ENCODE measurements around the gene MSI1.

Gene MSI1

DNA sequence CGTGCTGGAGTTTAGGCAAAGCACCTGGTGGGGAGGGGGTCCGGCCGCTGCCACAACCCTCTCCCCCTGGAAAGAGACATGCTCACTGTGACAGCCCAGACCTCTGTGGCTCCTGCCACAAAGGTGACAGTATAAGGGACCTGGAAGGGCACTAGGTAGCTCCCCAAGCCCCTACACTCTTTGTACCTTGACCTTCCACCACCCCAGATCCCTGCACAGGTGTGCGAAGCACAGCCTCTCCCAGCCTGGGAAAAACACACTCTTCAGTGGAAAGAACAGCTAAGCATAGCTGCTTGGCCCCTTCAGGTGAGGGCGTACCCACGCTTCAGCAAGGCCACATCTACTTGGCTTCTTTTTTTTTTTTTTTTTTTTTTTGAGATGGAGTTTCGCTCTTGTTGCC lies 36.4 kb downstream of the MSI1 start:
- TF ChIP-seq GATA1 (IDR thresholded peaks at IDR 0.05; ENCODE audit: low read depth, low read length) (no peak), POLR2A (IDR thresholded peaks at IDR 0.05; ENCODE audit: low read length) (no peak)
- DNase-seq: no peak

- TF ChIP-seq POLR2A (IDR thresholded peaks at IDR 0.05; ENCODE audit: low read length) (no peak), GATA1 (IDR thresholded peaks at IDR 0.05; ENCODE audit: low read depth, low read length) (no peak)
- DNase-seq: no peak
Observed at GRCh38 chr12:120332041-120332440, 36.9 kb downstream of the MSI1 start.

DNA sequence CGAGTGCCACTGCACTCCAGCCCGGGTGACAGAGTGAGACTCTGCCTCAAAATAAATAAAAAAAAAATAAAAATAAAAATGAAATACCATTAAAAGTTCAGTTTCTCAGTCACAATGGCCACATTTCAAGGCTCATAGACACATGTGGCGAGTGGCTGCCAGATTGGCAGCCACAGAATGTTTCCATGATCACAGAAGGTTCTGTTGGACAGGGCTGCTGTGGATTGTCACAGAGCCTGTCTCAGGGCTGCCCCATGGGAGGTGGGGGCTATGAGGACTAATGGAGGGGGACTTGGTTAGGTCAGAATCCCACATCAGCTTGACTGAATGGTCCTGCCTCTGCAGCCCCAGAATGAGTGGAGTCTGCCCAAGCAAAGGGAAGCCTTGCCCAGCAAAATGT lies 37.6 kb downstream of the MSI1 start:
- DNase-seq: no peak
- TF ChIP-seq POLR2A (IDR thresholded peaks at IDR 0.05; ENCODE audit: low read length) (no peak), GATA1 (IDR thresholded peaks at IDR 0.05; ENCODE audit: low read depth, low read length) (no peak)

DNA sequence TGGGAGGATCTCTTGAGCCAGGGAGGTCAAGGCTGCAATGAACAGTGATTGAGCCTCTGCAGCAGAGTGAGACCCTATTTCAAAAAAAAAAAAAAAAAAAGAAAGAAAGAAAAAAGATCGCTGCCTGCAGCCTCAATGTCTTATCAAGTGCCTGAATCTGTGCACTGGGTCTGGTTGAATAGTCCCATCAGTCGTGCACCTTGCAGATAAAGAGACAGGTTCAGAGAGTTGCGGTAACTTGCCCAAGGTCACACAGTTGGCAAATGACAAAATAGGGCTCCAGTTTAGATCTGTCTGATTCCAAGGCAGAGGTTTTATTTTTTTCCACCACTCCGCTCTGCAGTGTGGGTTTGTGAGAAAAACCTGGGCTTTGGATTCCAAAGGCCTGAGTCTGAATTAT lies 40.7 kb downstream of the MSI1 start:
- peak in 1 of 2 experiments; percentile 14 for DNase-seq
- TF ChIP-seq POLR2A (IDR thresholded peaks at IDR 0.05; ENCODE audit: low read length) (no peak), GATA1 (IDR thresholded peaks at IDR 0.05; ENCODE audit: low read depth, low read length) (no peak)

GRCh38 chr12:120327593-120327992 lies 41.4 kb downstream of the MSI1 start, which contains the start of gene PLA2G1B:
Gene PLA2G1B (minus strand): TSS chr12:120327779. CDS start chr12:120327753, 26 bp downstream.
- DNase-seq: no peak
- TF ChIP-seq POLR2A (IDR thresholded peaks at IDR 0.05; ENCODE audit: low read length): no peak
- TF ChIP-seq GATA1 (IDR thresholded peaks at IDR 0.05; ENCODE audit: low read depth, low read length): no peak

DNA sequence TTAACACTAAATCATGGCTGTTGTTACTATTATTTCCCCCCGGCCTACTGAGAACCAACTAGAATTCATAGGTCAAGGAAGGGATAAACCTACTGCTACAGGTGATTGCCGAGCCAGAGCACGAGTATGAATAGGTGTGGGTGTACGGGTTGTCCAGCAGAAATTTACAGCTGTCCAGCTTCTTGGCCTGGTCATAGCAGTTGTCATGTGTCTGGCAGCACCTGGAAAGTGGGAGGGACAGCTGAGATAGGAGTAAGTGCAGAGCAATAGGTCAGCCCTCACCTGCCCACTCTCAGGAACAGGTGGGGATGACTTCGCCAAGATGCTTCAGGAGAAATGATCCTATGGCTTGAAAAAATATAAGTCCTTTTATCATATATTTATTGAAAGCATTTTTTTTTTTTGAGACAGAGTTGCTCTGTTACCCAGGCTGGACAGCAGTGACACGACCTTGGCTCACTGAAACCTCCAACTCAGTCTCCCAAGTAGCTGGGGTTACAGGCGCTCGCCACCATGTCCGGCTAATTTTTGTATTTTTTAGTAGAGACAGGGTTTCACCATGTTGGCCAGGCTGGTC lies 44.0 kb downstream of the MSI1 start:
- no peak for DNase-seq
- TF ChIP-seq POLR2A (IDR thresholded peaks at IDR 0.05; ENCODE audit: low read length): no peak
- TF ChIP-seq GATA1 (IDR thresholded peaks at IDR 0.05; ENCODE audit: low read depth, low read length): no peak

GRCh38 chr12:120323772-120324171 lies 45.2 kb downstream of the MSI1 start:
- no peak for TF ChIP-seq POLR2A (IDR thresholded peaks at IDR 0.05; ENCODE audit: low read length)
- no peak for TF ChIP-seq GATA1 (IDR thresholded peaks at IDR 0.05; ENCODE audit: low read depth, low read length)

DNA sequence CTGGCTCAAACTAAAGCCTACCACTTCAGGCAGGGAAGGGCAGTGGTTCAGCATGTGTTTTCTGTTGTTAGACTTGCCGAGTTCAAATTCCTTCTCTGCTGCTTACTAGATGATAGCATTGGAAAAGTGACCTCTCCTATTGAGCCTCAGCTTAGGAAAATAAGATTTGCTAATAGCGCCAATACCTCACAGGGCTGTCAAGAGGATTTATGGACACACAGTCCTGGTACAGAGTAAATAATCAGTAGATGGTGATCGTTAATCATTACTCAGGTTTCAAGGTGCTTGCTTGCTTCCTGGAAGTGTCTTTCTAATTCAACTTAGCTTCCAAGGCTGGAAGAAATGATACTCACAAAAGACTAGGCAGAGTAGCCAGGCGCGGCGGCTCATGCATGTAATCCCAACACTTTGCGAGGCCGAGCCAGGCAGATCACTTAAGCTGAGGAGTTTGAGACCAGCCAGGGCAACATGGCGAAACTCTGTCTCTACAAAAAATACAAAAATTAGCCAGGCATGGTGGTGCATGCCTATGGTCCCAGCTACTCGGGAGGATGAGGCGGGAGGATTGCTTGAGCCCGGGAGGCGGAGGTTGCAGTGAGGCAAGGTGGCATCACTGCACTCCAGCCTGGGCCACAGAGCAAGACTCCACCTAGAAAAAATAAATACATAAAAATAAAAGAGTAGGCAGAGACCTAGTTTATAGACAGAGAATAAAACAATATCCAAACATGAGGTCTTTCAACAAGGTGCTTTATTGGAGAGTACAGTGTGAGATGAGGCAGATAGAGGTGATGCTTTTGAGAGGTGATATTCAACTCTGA lies 47.4 kb downstream of the MSI1 start:
- no peak for TF ChIP-seq POLR2A (IDR thresholded peaks at IDR 0.05; ENCODE audit: low read length)
- no peak for TF ChIP-seq GATA1 (IDR thresholded peaks at IDR 0.05; ENCODE audit: low read depth, low read length)
- no peak for DNase-seq

More at GRCh38 chr12:120323772-120324171, 45.2 kb downstream of the MSI1 start:
- DNase-seq: no peak

- TF ChIP-seq GATA1 (IDR thresholded peaks at IDR 0.05; ENCODE audit: low read depth, low read length): no peak
- peak; percentile 89 for TF ChIP-seq POLR2A (IDR thresholded peaks at IDR 0.05; ENCODE audit: low read length)
Observed at GRCh38 chr12:120317224-120318105, 51.5 kb downstream of the MSI1 start.

DNA sequence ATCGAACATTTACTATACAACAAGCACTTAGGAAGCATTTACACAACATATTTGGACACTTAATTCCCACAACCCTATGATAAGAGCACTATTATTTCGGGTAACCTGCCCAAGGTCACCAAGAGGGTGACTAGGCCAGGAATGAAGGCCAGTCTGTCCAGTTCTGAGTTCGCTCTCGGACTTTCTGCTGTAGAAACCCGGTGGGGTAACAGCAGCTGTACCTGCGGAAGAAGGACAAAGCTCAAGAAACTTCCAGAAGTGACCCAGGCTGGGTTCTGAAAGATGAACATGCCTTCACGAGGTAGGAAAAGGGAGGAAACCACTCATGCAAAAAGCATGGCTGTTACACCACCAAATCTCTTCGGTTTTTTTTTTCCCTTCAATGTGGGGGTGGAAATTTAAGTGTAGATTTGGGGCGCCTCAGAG lies 52.2 kb downstream of the MSI1 start:
- DNase-seq: no peak
- TF ChIP-seq GATA1 (IDR thresholded peaks at IDR 0.05; ENCODE audit: low read depth, low read length) (no peak), POLR2A (IDR thresholded peaks at IDR 0.05; ENCODE audit: low read length) (no peak)

More at GRCh38 chr12:120317224-120318105, 51.5 kb downstream of the MSI1 start:
- DNase-seq: peak; percentile 99

DNA sequence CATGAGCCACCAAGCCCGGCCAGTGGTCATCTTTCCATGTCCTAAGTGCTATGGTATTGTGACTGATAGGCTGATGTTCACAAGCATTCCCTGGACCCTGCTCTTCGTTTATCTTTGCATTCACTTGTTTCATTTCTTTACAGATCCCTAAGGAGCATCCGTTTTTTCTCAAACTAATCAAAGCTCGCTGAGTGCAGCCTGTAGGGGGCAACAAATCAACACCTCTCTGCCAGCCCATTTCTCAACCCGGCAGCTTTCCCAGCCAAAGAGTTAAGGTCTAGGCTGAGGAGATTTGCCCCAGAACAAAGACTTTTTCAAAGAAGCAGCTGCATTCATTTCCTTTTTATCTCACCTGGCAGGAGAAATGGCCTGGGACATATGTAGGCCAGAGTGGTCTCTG lies 54.7 kb downstream of the MSI1 start:
- no peak for DNase-seq
- TF ChIP-seq POLR2A (IDR thresholded peaks at IDR 0.05; ENCODE audit: low read length) (no peak), GATA1 (IDR thresholded peaks at IDR 0.05; ENCODE audit: low read depth, low read length) (no peak)

GRCh38 chr12:120301962-120302815 lies 66.8 kb downstream of the MSI1 start, which contains the start of gene SIRT4:
Gene SIRT4 (plus strand): TSS chr12:120302321. CDS start chr12:120303562, 1,241 bp downstream.
- TF ChIP-seq GATA1 (IDR thresholded peaks at IDR 0.05; ENCODE audit: low read depth, low read length) (no peak), POLR2A (IDR thresholded peaks at IDR 0.05; ENCODE audit: low read length) (peak; percentile 19)
- peak; percentile 93 to 96 for DNase-seq

Measured in erythroblast (primary cell).